Measurements from ENCODE around the gene RAB11FIP5.

RAB11FIP5 gene

GRCh38 chr2:73028841-73029240 is 83.9 kb downstream of the RAB11FIP5 start:
- no peak for DNase-seq

DNA sequence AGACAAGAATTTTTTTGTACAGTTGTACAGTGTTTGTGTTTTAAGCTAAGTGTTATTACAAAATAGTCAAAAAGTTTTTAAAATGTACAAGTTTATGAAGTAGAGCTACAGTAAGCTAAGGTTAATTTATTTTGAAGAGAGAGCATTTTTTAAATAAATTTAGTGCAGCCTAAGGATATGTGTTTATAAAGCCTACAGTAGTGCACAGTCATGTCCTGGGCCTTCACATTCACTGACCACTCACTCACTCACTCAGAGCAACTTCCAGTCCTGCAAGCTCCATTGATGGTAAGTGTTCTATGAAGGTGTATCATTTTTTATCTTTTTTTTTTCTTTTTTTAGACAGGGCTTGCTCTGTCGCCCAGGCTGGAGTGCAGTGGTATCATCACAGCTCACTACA is 85.4 kb downstream of the RAB11FIP5 start:
- DNase-seq = no peak

DNA sequence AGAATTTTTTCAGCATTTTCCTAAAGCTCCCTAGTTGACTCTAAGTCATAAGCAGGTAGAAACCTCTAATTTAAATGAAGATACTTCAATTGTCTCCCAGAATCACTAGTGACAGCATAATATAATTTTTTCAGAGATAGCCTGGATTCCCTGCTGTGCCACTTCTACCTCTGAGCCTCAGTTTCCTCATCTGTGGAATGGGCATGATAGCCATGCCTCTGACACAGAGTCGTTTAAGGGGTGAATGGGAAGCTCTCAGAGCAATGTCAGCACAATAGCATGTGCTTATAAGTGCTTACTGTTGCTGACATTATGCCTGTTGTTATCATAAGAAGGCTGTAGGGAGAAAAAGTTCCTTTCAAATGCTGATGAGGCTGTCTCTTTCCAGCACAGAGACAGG is 89.3 kb downstream of the RAB11FIP5 start:
- DNase-seq = no peak
